Lung (tissue), 12 donors: ENCODE results near the gene ENO3. TPM values are rescaled to one million over a fixed set of nuclear protein-coding genes. Genes with fewer than 3 reads are reported as not detected.

Experiments
- ATAC-seq: fragments of 200-7000 bp; cut with Tn5 transposase; one replicate; pipeline ENCODE4 v1.9.1; 2020; ENCODE audit warnings: moderate number of reproducible peaks; ENCODE audit not compliant: insufficient read depth, low FRiP score
- DNase-seq, 3 donors: peaks; one replicate each; pipeline ENCODE4 v3.0.0-alpha.2; 2013 to 2017
- H3K27ac ChIP-seq, 2 donors: one replicate each; pipeline ENCODE4 v1.5.1; 2013; ENCODE audit warnings: mild to moderate bottlenecking in 2 of 2, moderate library complexity in 2 of 2, control low read depth in 1 of 2, inconsistent platforms in 1 of 2, low read depth in 1 of 2, low read length in 1 of 2
- H3K27me3 ChIP-seq, 3 donors: one replicate each; pipeline ENCODE4 v1.5.1; 2013; ENCODE audit warnings: low read length in 2 of 3; ENCODE audit not compliant: control insufficient read depth in 3 of 3, insufficient read depth in 3 of 3
- H3K36me3 ChIP-seq, 4 donors: one replicate each; pipeline ENCODE4 v1.5.1; 2013; ENCODE audit warnings: low read length in 4 of 4, mild to moderate bottlenecking in 1 of 4, moderate library complexity in 1 of 4; ENCODE audit not compliant: control insufficient read depth in 4 of 4, insufficient read depth in 4 of 4
- H3K4me1 ChIP-seq, 5 donors: one replicate each; pipeline ENCODE4 v1.5.1; 2013; ENCODE audit warnings: low read length in 5 of 5, mild to moderate bottlenecking in 2 of 5, moderate library complexity in 1 of 5; ENCODE audit not compliant: control insufficient read depth in 5 of 5, insufficient read depth in 5 of 5
- H3K4me3 ChIP-seq: one replicate; pipeline ENCODE4 v1.5.1; 2013; ENCODE audit warnings: mild to moderate bottlenecking, control low read depth, moderate library complexity
- H3K9ac ChIP-seq, 2 donors: one replicate each; pipeline ENCODE4 v1.5.1; 2013; ENCODE audit warnings: low read length in 2 of 2, control low read depth in 1 of 2; ENCODE audit not compliant: insufficient read depth in 1 of 2
- H3K9me3 ChIP-seq, 4 donors: one replicate each; pipeline ENCODE4 v1.5.1; 2013; ENCODE audit warnings: low read length in 3 of 4, mild to moderate bottlenecking in 1 of 4, moderate library complexity in 1 of 4; ENCODE audit not compliant: control insufficient read depth in 4 of 4, insufficient read depth in 3 of 4
- CTCF ChIP-seq: IDR thresholded peaks from 2 replicates; pipeline ENCODE4 v1.5.1; 2012; ENCODE audit warnings: mild to moderate bottlenecking; ENCODE audit errors: control extremely low read depth, extremely low read depth
- WGBS, 2 donors: extraction: QIAGEN DNeasy Blood & Tissue Kit; methylation state at CpG; one replicate each; pipeline ENCODE4 v1.1.7; 2013; 5-methylcytosine and 5-hydroxymethylcytosine counted together
- polyA plus RNA-seq, 2 donors: library from polyadenylated mRNA; stranded (reverse); fragments of 200-250 nt; gene quantifications; one replicate each; pipeline ENCODE4 v1.2.1, GENCODE V29; 2013
- total RNA-seq, 2 donors: library from RNA; depleted of rRNA in 1 of 2; stranded (reverse); fragments of >200 nt in 1 of 2; gene quantifications; one replicate each; pipeline ENCODE4 v1.2.1, GENCODE V29; 2014 to 2021
- donor health status: control.
- donor health status: control.
- donor health status: Bipolar disorder and iron deficiency.
- donor health status: healthy.
- donor health status: DM: yes; HTN: yes; CAD: no.

The ENO3 gene
- total and polyA plus RNA-seq, 4 donors, result 3.3 to 10.7 (median 8.3) TPM

- DNase-seq, result no peak
- Histone ChIP-seq H3K9me3 (no peaks in the 10 kb centered on the region), H3K36me3 (peaks cover 13 to 60% (median 26%) of the 10 kb centered on the region in 4 donors), H3K4me3 (no peak overlapping the region), H3K27me3 (no peaks in the 10 kb centered on the region), H3K27ac (peak overlapping the region in 1 of 2 donors; percentile 69), H3K4me1 (peaks cover 1 to 13% (median 8%) of the 10 kb centered on the region in 5 donors), H3K9ac (no peak overlapping the region)
- ATAC-seq, result no peak
- no peak for TF ChIP-seq CTCF
- 88 to 91% methylated on average over 10 of the region's 10 CpGs for WGBS, 2 donors
Observed at GRCh38 chr17:4973256-4974114, 22.6 kb downstream of the ENO3 start.

- TF ChIP-seq CTCF, result no peak
- Histone ChIP-seq H3K4me3 (no peak overlapping the region), H3K9me3 (no peaks in the 10 kb centered on the region), H3K27ac (peak overlapping the region in 1 of 2 donors; percentile 69), H3K36me3 (peaks cover 13 to 62% (median 31%) of the 10 kb centered on the region in 4 donors), H3K4me1 (peaks cover 0 to 9% (median 4%) of the 10 kb centered on the region in 5 donors), H3K27me3 (no peaks in the 10 kb centered on the region), H3K9ac (no peak overlapping the region)
- 84 to 85% methylated on average over 9 of the region's 9 CpGs for WGBS, 2 donors
- DNase-seq (no peak), ATAC-seq (no peak)
Observed at GRCh38 chr17:4974115-4974670, 23.3 kb downstream of the ENO3 start.

- H3K27ac ChIP-seq, result no peak overlapping the region
Observed at GRCh38 chr17:4978726-4979125, 27.8 kb downstream of the ENO3 start.

More at GRCh38 chr17:4978726-4979125, 27.8 kb downstream of the ENO3 start:
- ATAC-seq (no peak), DNase-seq (no peak)
- Histone ChIP-seq H3K4me1 (peaks cover 2 to 6% (median 4%) of the 10 kb centered on the region in 5 donors), H3K4me3 (no peak overlapping the region), H3K9me3 (no peaks in the 10 kb centered on the region), H3K27me3 (no peaks in the 10 kb centered on the region), H3K9ac (no peak overlapping the region), H3K36me3 (peaks cover 14 to 45% (median 29%) of the 10 kb centered on the region in 4 donors)
- TF ChIP-seq CTCF, result no peak
